Testis (tissue), 2 donors: ENCODE measurements around the gene PAM16.

Experiments
- CTCF ChIP-seq, 3 experiments: fragments of 450-650 bp in 2 of 3; fragments of 200-600 bp in 1 of 3; sonication (generic) in 1 of 3; IDR thresholded peaks; one replicate each; pipeline ENCODE4 v1.5.1; 2016 to 2019; ENCODE audit warnings: antibody characterized with exemption in 3 of 3, mild to moderate bottlenecking in 2 of 3, moderate library complexity in 1 of 3
- POLR2A ChIP-seq: fragments of 450-650 bp; IDR thresholded peaks from one replicate; pipeline ENCODE4 v1.6.1; 2017; ENCODE audit warnings: antibody characterized with exemption, mild to moderate bottlenecking, moderate library complexity

GRCh38 chr16:4356820-4357219 is 5.7 kb upstream of the PAM16 start:
- TF ChIP-seq CTCF (IDR thresholded peaks at IDR 0.05) = no peak
- TF ChIP-seq POLR2A = no peak
